ENCODE measurements around the gene ARHGAP40. TPM values are rescaled to one million over a fixed set of nuclear protein-coding genes. Genes with fewer than 3 reads are reported as not detected.

ARHGAP40 gene
- total and polyA plus RNA-seq, 9 of the 15 experiments (the other 6 are each of a cell fraction or from before 2014, with no cell fraction given), result not detected

GRCh38 chr20:38601216-38602184 lies at the start of gene ARHGAP40 (continued):
- TF ChIP-seq MEIS2 (IDR thresholded peaks at IDR 0.05; ENCODE audit: partially characterized antibody) (peak; percentile 5), TBL1XR1 (IDR thresholded peaks at IDR 0.05; ENCODE audit: low read length in 2 of 2) (no peak), ZBTB11 (CRISPR knock-in tag; IDR thresholded peaks at IDR 0.05) (no peak), RB1 (IDR thresholded peaks at IDR 0.05; ENCODE audit: low read depth) (no peak), SP2 (IDR thresholded peaks at IDR 0.05; ENCODE audit: extremely low read depth, low read depth, low read length, poor library complexity, severe bottlenecking) (no peak), RBM25 (IDR thresholded peaks at IDR 0.05; ENCODE audit: low read depth, low read length, severe bottlenecking) (peak; percentile 50), BCOR (IDR thresholded peaks at IDR 0.05) (peak; percentile 74; the same call in 1 of the 2 replicates), THRB (CRISPR knock-in tag; conservative IDR thresholded peaks at IDR 0.05) (no peak), KHSRP (IDR thresholded peaks at IDR 0.05) (no peak), ZNF431 (CRISPR knock-in tag; IDR thresholded peaks at IDR 0.05) (no peak), GABPB2 (CRISPR knock-in tag; conservative IDR thresholded peaks at IDR 0.05) (no peak)

Measured in K562 (cell line).